OCI-LY1 (cell line): ENCODE measurements around the gene CREG2.

ENCODE experiments used
- EZH2 ChIP-seq: fragments of 200-600 bp; sonication (generic), shearing (Covaris generic); IDR thresholded peaks from 2 replicates; pipeline ENCODE4 v1.8.0; 2017; ENCODE audit warnings: borderline replicate concordance, mixed run types, mild to moderate bottlenecking, antibody characterized with exemption, low read length, moderate library complexity, mixed read lengths
- TF ChIP-seq, protein P1 (sequence below): fragments of 200-600 bp; sonication (generic), shearing (Covaris generic); IDR thresholded peaks from 2 replicates; pipeline ENCODE4 v1.5.1; 2017; ENCODE audit warnings: mild to moderate bottlenecking, antibody characterized with exemption, low read length, moderate library complexity, mixed read lengths

DNA sequence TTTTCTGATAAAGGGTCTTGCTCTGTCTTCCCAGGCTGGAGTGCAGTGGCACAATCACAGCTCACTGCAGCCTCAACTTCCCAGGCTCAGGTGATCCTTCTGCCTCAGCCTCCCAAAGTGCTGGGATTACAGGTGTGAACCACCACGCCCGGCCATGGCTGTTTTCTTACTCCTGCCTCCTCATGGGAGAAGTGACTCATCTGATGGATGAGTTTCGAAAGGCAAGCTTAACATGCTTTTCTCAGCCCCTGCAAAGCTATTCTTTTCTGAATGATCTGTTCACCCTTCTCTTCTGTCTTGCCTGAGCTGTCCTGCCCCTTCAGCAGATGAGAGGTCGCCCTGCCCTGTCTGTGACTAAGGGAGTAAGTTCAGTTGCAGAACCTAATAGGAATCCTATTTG lies 929 bp upstream of the CREG2 start:
- TF ChIP-seq, protein P1, sequence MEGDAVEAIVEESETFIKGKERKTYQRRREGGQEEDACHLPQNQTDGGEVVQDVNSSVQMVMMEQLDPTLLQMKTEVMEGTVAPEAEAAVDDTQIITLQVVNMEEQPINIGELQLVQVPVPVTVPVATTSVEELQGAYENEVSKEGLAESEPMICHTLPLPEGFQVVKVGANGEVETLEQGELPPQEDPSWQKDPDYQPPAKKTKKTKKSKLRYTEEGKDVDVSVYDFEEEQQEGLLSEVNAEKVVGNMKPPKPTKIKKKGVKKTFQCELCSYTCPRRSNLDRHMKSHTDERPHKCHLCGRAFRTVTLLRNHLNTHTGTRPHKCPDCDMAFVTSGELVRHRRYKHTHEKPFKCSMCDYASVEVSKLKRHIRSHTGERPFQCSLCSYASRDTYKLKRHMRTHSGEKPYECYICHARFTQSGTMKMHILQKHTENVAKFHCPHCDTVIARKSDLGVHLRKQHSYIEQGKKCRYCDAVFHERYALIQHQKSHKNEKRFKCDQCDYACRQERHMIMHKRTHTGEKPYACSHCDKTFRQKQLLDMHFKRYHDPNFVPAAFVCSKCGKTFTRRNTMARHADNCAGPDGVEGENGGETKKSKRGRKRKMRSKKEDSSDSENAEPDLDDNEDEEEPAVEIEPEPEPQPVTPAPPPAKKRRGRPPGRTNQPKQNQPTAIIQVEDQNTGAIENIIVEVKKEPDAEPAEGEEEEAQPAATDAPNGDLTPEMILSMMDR: no peak
- TF ChIP-seq EZH2: no peak
